Measurements from ENCODE around the gene SHH. TPM values are rescaled to one million over a fixed set of nuclear protein-coding genes. Genes with fewer than 3 reads are reported as not detected.

Gene SHH
- total RNA-seq, 1 donor from 2014 or later, result 0.16 TPM

GRCh38 chr7:155793720-155794119 is 18.5 kb downstream of the SHH start:
- Mint-ChIP-seq H3K27me3 (ENCODE audit: low read depth, unreplicated experiment) (peaks cover 22% of the 10 kb centered on the region), H3K4me3 (ENCODE audit: unreplicated experiment) (no peak overlapping the region), H3K36me3 (ENCODE audit: low read depth, unreplicated experiment) (no peaks in the 10 kb centered on the region), H3K9me3 (ENCODE audit: unreplicated experiment) (peaks cover 6% of the 10 kb centered on the region), H3K27ac (ENCODE audit: unreplicated experiment) (no peak overlapping the region), H3K4me1 (ENCODE audit: low read depth, unreplicated experiment) (no peaks in the 10 kb centered on the region)
- no peak overlapping the region for H3K4me3 ChIP-seq (ENCODE audit: insufficient read depth, low read depth, low read length)
- FAIRE-seq (no peak), DNase-seq (ENCODE audit: low read depth) (no peak)
- H3K9me3 ChIP-seq (ENCODE audit: insufficient read depth, low read depth, low read length), result peaks cover 4% of the 10 kb centered on the region
- no peak overlapping the region for H2AFZ ChIP-seq (ENCODE audit: low read depth, low read length)
- H3K27ac ChIP-seq (ENCODE audit: low read depth, low read length), result no peak overlapping the region
- TF ChIP-seq, protein P1, sequence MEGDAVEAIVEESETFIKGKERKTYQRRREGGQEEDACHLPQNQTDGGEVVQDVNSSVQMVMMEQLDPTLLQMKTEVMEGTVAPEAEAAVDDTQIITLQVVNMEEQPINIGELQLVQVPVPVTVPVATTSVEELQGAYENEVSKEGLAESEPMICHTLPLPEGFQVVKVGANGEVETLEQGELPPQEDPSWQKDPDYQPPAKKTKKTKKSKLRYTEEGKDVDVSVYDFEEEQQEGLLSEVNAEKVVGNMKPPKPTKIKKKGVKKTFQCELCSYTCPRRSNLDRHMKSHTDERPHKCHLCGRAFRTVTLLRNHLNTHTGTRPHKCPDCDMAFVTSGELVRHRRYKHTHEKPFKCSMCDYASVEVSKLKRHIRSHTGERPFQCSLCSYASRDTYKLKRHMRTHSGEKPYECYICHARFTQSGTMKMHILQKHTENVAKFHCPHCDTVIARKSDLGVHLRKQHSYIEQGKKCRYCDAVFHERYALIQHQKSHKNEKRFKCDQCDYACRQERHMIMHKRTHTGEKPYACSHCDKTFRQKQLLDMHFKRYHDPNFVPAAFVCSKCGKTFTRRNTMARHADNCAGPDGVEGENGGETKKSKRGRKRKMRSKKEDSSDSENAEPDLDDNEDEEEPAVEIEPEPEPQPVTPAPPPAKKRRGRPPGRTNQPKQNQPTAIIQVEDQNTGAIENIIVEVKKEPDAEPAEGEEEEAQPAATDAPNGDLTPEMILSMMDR (IDR thresholded peaks at IDR 0.05; ENCODE audit: insufficient read depth, low read depth, low read length), result no peak
- no peak for TF ChIP-seq EZH2 (IDR thresholded peaks at IDR 0.05; ENCODE audit: insufficient read depth, low read length)
- H3K79me2 ChIP-seq (ENCODE audit: insufficient read depth, low read length), result no peaks in the 10 kb centered on the region
- no peaks in the 10 kb centered on the region for H3K4me1 ChIP-seq (ENCODE audit: insufficient read depth, low read length)
- peaks cover 7% of the 10 kb centered on the region for H3K27me3 ChIP-seq (ENCODE audit: insufficient read depth, low read length)
- H3K4me2 ChIP-seq (ENCODE audit: low read length), result no peak overlapping the region
- no peaks in the 10 kb centered on the region for H4K20me1 ChIP-seq (ENCODE audit: insufficient read depth, low read length)
- H3K9ac ChIP-seq (ENCODE audit: low read length), result no peak overlapping the region
- H3K36me3 ChIP-seq (ENCODE audit: insufficient read depth, low read length), result no peaks in the 10 kb centered on the region

DNA sequence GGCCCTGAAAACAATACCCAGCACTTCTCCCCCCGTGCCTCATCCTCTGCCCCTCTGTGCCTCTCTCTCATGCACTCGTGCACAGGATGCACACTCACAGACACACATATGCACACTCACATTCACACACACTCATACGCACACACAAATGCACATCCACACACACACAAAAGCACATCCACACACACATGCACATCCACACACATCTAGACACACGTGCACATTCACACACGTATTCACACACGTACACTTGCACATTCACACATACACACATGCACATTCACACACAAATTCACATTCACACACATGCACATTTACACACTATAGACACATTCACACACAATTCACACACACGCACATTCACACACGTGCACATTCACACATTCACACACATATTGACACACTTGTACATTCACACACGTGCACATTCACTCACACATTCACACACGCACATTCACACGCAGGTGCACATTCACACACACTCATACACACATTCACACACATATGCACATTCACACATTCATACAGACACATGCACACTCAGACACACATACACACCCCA is 19.2 kb downstream of the SHH start:
- peaks cover 4% of the 10 kb centered on the region for H3K9me3 ChIP-seq (ENCODE audit: insufficient read depth, low read depth, low read length)
- H3K9ac ChIP-seq (ENCODE audit: low read length), result no peak overlapping the region

More for the DNA sequence above, 19.2 kb downstream of the SHH start:
- H3K27me3 Mint-ChIP-seq (ENCODE audit: low read depth, unreplicated experiment), result peaks cover 16% of the 10 kb centered on the region
- Histone ChIP-seq H3K79me2 (ENCODE audit: insufficient read depth, low read length) (no peaks in the 10 kb centered on the region), H3K4me1 (ENCODE audit: insufficient read depth, low read length) (no peaks in the 10 kb centered on the region), H3K27ac (ENCODE audit: low read depth, low read length) (no peak overlapping the region), H3K4me3 (ENCODE audit: insufficient read depth, low read depth, low read length) (no peak overlapping the region), H4K20me1 (ENCODE audit: insufficient read depth, low read length) (no peaks in the 10 kb centered on the region), H3K4me2 (ENCODE audit: low read length) (no peak overlapping the region), H2AFZ (ENCODE audit: low read depth, low read length) (no peak overlapping the region), H3K27me3 (ENCODE audit: insufficient read depth, low read length) (peaks cover 7% of the 10 kb centered on the region), H3K36me3 (ENCODE audit: insufficient read depth, low read length) (no peaks in the 10 kb centered on the region)
- TF ChIP-seq, protein P1 (IDR thresholded peaks at IDR 0.05; ENCODE audit: insufficient read depth, low read depth, low read length), result no peak
- no peak for TF ChIP-seq EZH2 (IDR thresholded peaks at IDR 0.05; ENCODE audit: insufficient read depth, low read length)
- H3K36me3 Mint-ChIP-seq (ENCODE audit: low read depth, unreplicated experiment), result no peaks in the 10 kb centered on the region
- no peak overlapping the region for H3K27ac Mint-ChIP-seq (ENCODE audit: unreplicated experiment)
- FAIRE-seq (no peak), DNase-seq (ENCODE audit: low read depth) (no peak)
- no peaks in the 10 kb centered on the region for H3K4me1 Mint-ChIP-seq (ENCODE audit: low read depth, unreplicated experiment)
- H3K4me3 Mint-ChIP-seq (ENCODE audit: unreplicated experiment), result no peak overlapping the region
- H3K9me3 Mint-ChIP-seq (ENCODE audit: unreplicated experiment), result peaks cover 6% of the 10 kb centered on the region
